Peyer's patch (tissue), 4 donors: ENCODE results near the gene ATP5PO.

Experiments
- CTCF ChIP-seq, 6 experiments: fragments of 450-650 bp in 4 of 6; fragments of 200-600 bp in 2 of 6; sonication (generic) in 1 of 6; IDR thresholded peaks; one replicate each; pipeline ENCODE4 v1.5.1; 2017 to 2019; ENCODE audit warnings: antibody characterized with exemption in 6 of 6, mild to moderate bottlenecking in 3 of 6, moderate library complexity in 1 of 6
- POLR2A ChIP-seq, 2 donors: fragments of 450-650 bp; IDR thresholded peaks; one replicate each; pipeline ENCODE4 v1.5.1; 2017; ENCODE audit warnings: antibody characterized with exemption in 2 of 2, mild to moderate bottlenecking in 2 of 2, moderate library complexity in 2 of 2

GRCh38 chr21:33909756-33910155 lies 5.8 kb downstream of the ATP5PO start:
- no peak for TF ChIP-seq CTCF (IDR thresholded peaks at IDR 0.05)
- TF ChIP-seq POLR2A (IDR thresholded peaks at IDR 0.05) = no peak
